ENCODE data around the gene YTHDC1.

- TF ChIP-seq EGR1 (IDR thresholded peaks at IDR 0.05; ENCODE audit: borderline replicate concordance, low read depth, low read length) (no peak), POLR2AphosphoS5 (IDR thresholded peaks at IDR 0.05; ENCODE audit: low read depth, low read length) (no peak), ATF3 (IDR thresholded peaks at IDR 0.05; ENCODE audit: insufficient read depth, low read depth, low read length) (no peak), CHD2 (IDR thresholded peaks at IDR 0.05; ENCODE audit: low read length) (no peak), EP300 (IDR thresholded peaks at IDR 0.05; ENCODE audit: borderline replicate concordance in 1 of 2, low read depth in 2 of 2, low read length in 2 of 2) (no peak), CTCF (IDR thresholded peaks at IDR 0.05; ENCODE audit: control extremely low read depth in 1 of 3, insufficient read depth in 1 of 3, low read depth in 1 of 3, low read length in 3 of 3) (no peak), JUN (IDR thresholded peaks at IDR 0.05; ENCODE audit: low read depth, low read length) (no peak), TEAD4 (IDR thresholded peaks at IDR 0.05; ENCODE audit: low read depth, low read length) (no peak), TCF12 (IDR thresholded peaks at IDR 0.05; ENCODE audit: low read depth, low read length) (no peak)
- TF ChIP-seq, protein P1, sequence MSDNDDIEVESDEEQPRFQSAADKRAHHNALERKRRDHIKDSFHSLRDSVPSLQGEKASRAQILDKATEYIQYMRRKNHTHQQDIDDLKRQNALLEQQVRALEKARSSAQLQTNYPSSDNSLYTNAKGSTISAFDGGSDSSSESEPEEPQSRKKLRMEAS (IDR thresholded peaks at IDR 0.05): no peak
Observed at GRCh38 chr4:68361146-68361589, 11.3 kb upstream of the YTHDC1 start.

Data from H1 (cell line).